ENCODE results near the gene BABAM2. TPM values are rescaled to one million over a fixed set of nuclear protein-coding genes. Genes with fewer than 3 reads are reported as not detected.

The BABAM2 gene
- total and polyA plus RNA-seq, 4 donors = 17.2 to 53.8 (median 36.5) TPM

GRCh38 chr2:28155627-28156026 is 265.1 kb downstream of the BABAM2 start:
- Histone ChIP-seq H3K36me3 (ENCODE audit: control insufficient read depth in 1 of 2, insufficient read depth in 2 of 2, low read length in 1 of 2) (no peaks in the 10 kb centered on the region), H3K27me3 (ENCODE audit: control insufficient read depth in 1 of 2, insufficient read depth in 2 of 2, low read length in 1 of 2) (no peaks in the 10 kb centered on the region), H3K4me1 (ENCODE audit: control insufficient read depth in 1 of 2, insufficient read depth in 2 of 2, low read length in 2 of 2) (no peaks in the 10 kb centered on the region), H3K9me3 (ENCODE audit: control insufficient read depth, low read length) (peaks cover 1% of the 10 kb centered on the region), H3K27ac (ENCODE audit: low read depth in 1 of 2, low read length in 2 of 2) (no peak overlapping the region), H3K4me3 (ENCODE audit: low read length in 2 of 2) (no peak overlapping the region)
- no peak for DNase-seq
- intact Hi-C loops (cut with DNase I) = no loop called here
- WGBS, 2 donors = 84 to 90% methylated on average over 1 of the region's 1 CpG
- ATAC-seq (ENCODE audit: low FRiP score) = no peak

- intact Hi-C loops (cut with DNase I) = no loop called here
- WGBS, 2 donors = 36 to 48% methylated on average over 2 of the region's 2 CpGs
- no peak overlapping the region for H3K4me3 ChIP-seq (ENCODE audit: low read length in 2 of 2)
- no peak for ATAC-seq (ENCODE audit: low FRiP score)
- peaks cover 1% of the 10 kb centered on the region for H3K9me3 ChIP-seq (ENCODE audit: control insufficient read depth, low read length)
- no peak overlapping the region for H3K27ac ChIP-seq (ENCODE audit: low read depth in 1 of 2, low read length in 2 of 2)
- H3K27me3 ChIP-seq (ENCODE audit: control insufficient read depth in 1 of 2, insufficient read depth in 2 of 2, low read length in 1 of 2) = no peaks in the 10 kb centered on the region
- no peaks in the 10 kb centered on the region for H3K36me3 ChIP-seq (ENCODE audit: control insufficient read depth in 1 of 2, insufficient read depth in 2 of 2, low read length in 1 of 2)
- no peaks in the 10 kb centered on the region for H3K4me1 ChIP-seq (ENCODE audit: control insufficient read depth in 1 of 2, insufficient read depth in 2 of 2, low read length in 2 of 2)
- no peak for DNase-seq
These were observed 268.3 kb downstream of the BABAM2 start for GRCh38 chr2:28158791-28159190.

DNA sequence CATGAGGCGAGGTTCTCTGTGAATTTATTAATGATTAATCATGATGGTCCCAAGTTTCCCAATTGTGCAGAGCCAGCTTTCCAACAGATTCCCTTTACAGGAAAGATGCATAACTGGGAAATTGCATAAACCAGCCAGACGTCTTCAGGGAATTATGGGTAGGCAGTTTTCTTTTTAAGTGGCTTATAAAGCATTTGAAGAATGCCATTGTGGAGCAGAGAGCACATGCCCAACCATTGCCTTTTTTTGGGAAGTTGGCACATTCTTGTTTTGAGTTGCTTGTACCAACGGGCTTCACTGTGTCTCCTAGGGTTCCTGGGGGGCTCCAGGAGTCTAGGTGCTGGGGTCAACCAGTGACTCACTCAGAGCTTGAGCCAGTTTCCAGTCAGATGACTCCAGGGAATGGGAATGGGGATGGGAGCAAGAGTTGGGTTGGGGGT is 270.5 kb downstream of the BABAM2 start:
- intact Hi-C loops (cut with DNase I) = no loop called here
- no peaks in the 10 kb centered on the region for H3K9me3 ChIP-seq (ENCODE audit: control insufficient read depth, low read length)
- no peak overlapping the region for H3K27ac ChIP-seq (ENCODE audit: low read depth in 1 of 2, low read length in 2 of 2)
- DNase-seq (no peak), ATAC-seq (ENCODE audit: low FRiP score) (no peak)
- peaks cover 0 to 2% of the 10 kb centered on the region in 2 donors for H3K4me1 ChIP-seq (ENCODE audit: control insufficient read depth in 1 of 2, insufficient read depth in 2 of 2, low read length in 2 of 2)
- no peaks in the 10 kb centered on the region for H3K27me3 ChIP-seq (ENCODE audit: control insufficient read depth in 1 of 2, insufficient read depth in 2 of 2, low read length in 1 of 2)
- no peaks in the 10 kb centered on the region for H3K36me3 ChIP-seq (ENCODE audit: control insufficient read depth in 1 of 2, insufficient read depth in 2 of 2, low read length in 1 of 2)
- WGBS, 2 donors = 36 to 41% methylated on average over 3 of the region's 3 CpGs
- H3K4me3 ChIP-seq (ENCODE audit: low read length in 2 of 2) = no peak overlapping the region

- H3K27ac ChIP-seq (ENCODE audit: low read depth in 1 of 2, low read length in 2 of 2) = no peak overlapping the region
- H3K36me3 ChIP-seq (ENCODE audit: control insufficient read depth in 1 of 2, insufficient read depth in 2 of 2, low read length in 1 of 2) = no peaks in the 10 kb centered on the region
- 84 to 89% methylated on average over 2 of the region's 2 CpGs for whole genome bisulfite sequencing, 2 donors
- H3K4me1 ChIP-seq (ENCODE audit: control insufficient read depth in 1 of 2, insufficient read depth in 2 of 2, low read length in 2 of 2) = peaks cover 0 to 2% of the 10 kb centered on the region in 2 donors
- H3K4me3 ChIP-seq (ENCODE audit: low read length in 2 of 2) = no peak overlapping the region
- H3K9me3 ChIP-seq (ENCODE audit: control insufficient read depth, low read length) = no peaks in the 10 kb centered on the region
- intact Hi-C loops (cut with DNase I) = no loop called here
- DNase-seq = no peak
- ATAC-seq (ENCODE audit: low FRiP score) = no peak
- no peaks in the 10 kb centered on the region for H3K27me3 ChIP-seq (ENCODE audit: control insufficient read depth in 1 of 2, insufficient read depth in 2 of 2, low read length in 1 of 2)
These were observed 270.9 kb downstream of the BABAM2 start for GRCh38 chr2:28161466-28161865.

GRCh38 chr2:28162564-28162963 is 272.0 kb downstream of the BABAM2 start:
- Histone ChIP-seq H3K36me3 (ENCODE audit: control insufficient read depth in 1 of 2, insufficient read depth in 2 of 2, low read length in 1 of 2) (no peaks in the 10 kb centered on the region), H3K9me3 (ENCODE audit: control insufficient read depth, low read length) (no peaks in the 10 kb centered on the region), H3K4me1 (ENCODE audit: control insufficient read depth in 1 of 2, insufficient read depth in 2 of 2, low read length in 2 of 2) (peaks cover 0 to 3% of the 10 kb centered on the region in 2 donors), H3K4me3 (ENCODE audit: low read length in 2 of 2) (no peak overlapping the region), H3K27ac (ENCODE audit: low read depth in 1 of 2, low read length in 2 of 2) (no peak overlapping the region), H3K27me3 (ENCODE audit: control insufficient read depth in 1 of 2, insufficient read depth in 2 of 2, low read length in 1 of 2) (no peaks in the 10 kb centered on the region)
- ATAC-seq (ENCODE audit: low FRiP score) (no peak), DNase-seq (no peak)
- intact Hi-C loops (cut with DNase I) = no loop called here
- 97% methylated on average over 3 of the region's 3 CpGs for WGBS, 2 donors

GRCh38 chr2:28163028-28163427 is 272.5 kb downstream of the BABAM2 start:
- DNase-seq = no peak
- Histone ChIP-seq H3K9me3 (ENCODE audit: control insufficient read depth, low read length) (no peaks in the 10 kb centered on the region), H3K36me3 (ENCODE audit: control insufficient read depth in 1 of 2, insufficient read depth in 2 of 2, low read length in 1 of 2) (no peaks in the 10 kb centered on the region), H3K4me1 (ENCODE audit: control insufficient read depth in 1 of 2, insufficient read depth in 2 of 2, low read length in 2 of 2) (peaks cover 0 to 3% of the 10 kb centered on the region in 2 donors), H3K27me3 (ENCODE audit: control insufficient read depth in 1 of 2, insufficient read depth in 2 of 2, low read length in 1 of 2) (no peaks in the 10 kb centered on the region), H3K27ac (ENCODE audit: low read depth in 1 of 2, low read length in 2 of 2) (no peak overlapping the region), H3K4me3 (ENCODE audit: low read length in 2 of 2) (no peak overlapping the region)
- intact Hi-C loops (cut with DNase I) = no loop called here
- 88 to 97% methylated on average over 4 of the region's 4 CpGs for WGBS, 2 donors
- ATAC-seq (ENCODE audit: low FRiP score) = no peak

- no peak for ATAC-seq (ENCODE audit: low FRiP score)
- Histone ChIP-seq H3K4me1 (ENCODE audit: control insufficient read depth in 1 of 2, insufficient read depth in 2 of 2, low read length in 2 of 2) (peaks cover 0 to 3% of the 10 kb centered on the region in 2 donors), H3K9me3 (ENCODE audit: control insufficient read depth, low read length) (no peaks in the 10 kb centered on the region), H3K36me3 (ENCODE audit: control insufficient read depth in 1 of 2, insufficient read depth in 2 of 2, low read length in 1 of 2) (no peaks in the 10 kb centered on the region), H3K27me3 (ENCODE audit: control insufficient read depth in 1 of 2, insufficient read depth in 2 of 2, low read length in 1 of 2) (no peaks in the 10 kb centered on the region), H3K27ac (ENCODE audit: low read depth in 1 of 2, low read length in 2 of 2) (peak overlapping the region in 1 of 2 donors; percentile 14), H3K4me3 (ENCODE audit: low read length in 2 of 2) (no peak overlapping the region)
- 93 to 96% methylated on average over 6 of the region's 6 CpGs for WGBS, 2 donors
- intact Hi-C loops (cut with DNase I) = no loop called here
- DNase-seq = no peak
These were observed 273.2 kb downstream of the BABAM2 start for GRCh38 chr2:28163627-28164279.

DNA sequence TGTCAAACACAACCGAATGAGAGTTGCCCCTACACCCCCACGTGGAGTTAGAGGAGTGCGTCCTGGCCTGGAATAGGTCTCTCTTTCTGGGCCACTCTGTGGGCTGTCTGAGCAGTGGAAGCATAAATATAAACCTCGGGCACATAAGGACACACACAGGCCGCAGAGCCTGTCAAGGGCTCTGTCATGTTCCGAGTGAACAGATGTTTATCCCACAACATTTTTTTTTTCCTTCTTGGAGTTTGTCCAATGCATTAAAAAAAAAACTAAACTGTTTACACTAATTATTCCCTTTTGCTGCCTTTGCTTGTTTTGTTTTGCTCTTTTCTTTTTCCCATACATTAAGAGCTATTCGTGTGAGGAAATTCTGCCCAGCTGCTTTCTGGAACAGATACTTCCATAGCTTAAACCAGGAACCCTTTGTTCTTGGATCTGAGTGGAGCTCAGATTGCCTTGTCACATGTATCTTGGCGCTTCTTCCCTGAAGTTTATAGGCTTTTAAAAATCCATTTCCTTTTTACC is 273.8 kb downstream of the BABAM2 start:
- ATAC-seq (ENCODE audit: low FRiP score) (no peak), DNase-seq (no peak)
- no peaks in the 10 kb centered on the region for H3K9me3 ChIP-seq (ENCODE audit: control insufficient read depth, low read length)
- no peaks in the 10 kb centered on the region for H3K36me3 ChIP-seq (ENCODE audit: control insufficient read depth in 1 of 2, insufficient read depth in 2 of 2, low read length in 1 of 2)
- H3K27me3 ChIP-seq (ENCODE audit: control insufficient read depth in 1 of 2, insufficient read depth in 2 of 2, low read length in 1 of 2) = no peaks in the 10 kb centered on the region
- intact Hi-C loops (cut with DNase I) = no loop called here
- H3K4me1 ChIP-seq (ENCODE audit: control insufficient read depth in 1 of 2, insufficient read depth in 2 of 2, low read length in 2 of 2) = peaks cover 0 to 3% of the 10 kb centered on the region in 2 donors
- WGBS, 2 donors = 32 to 46% methylated on average over 8 of the region's 8 CpGs
- no peak overlapping the region for H3K4me3 ChIP-seq (ENCODE audit: low read length in 2 of 2)
- peak overlapping the region in 1 of 2 donors; percentile 14 for H3K27ac ChIP-seq (ENCODE audit: low read depth in 1 of 2, low read length in 2 of 2)

- Histone ChIP-seq H3K36me3 (ENCODE audit: control insufficient read depth in 1 of 2, insufficient read depth in 2 of 2, low read length in 1 of 2) (no peaks in the 10 kb centered on the region), H3K4me3 (ENCODE audit: low read length in 2 of 2) (no peak overlapping the region), H3K9me3 (ENCODE audit: control insufficient read depth, low read length) (no peaks in the 10 kb centered on the region), H3K4me1 (ENCODE audit: control insufficient read depth in 1 of 2, insufficient read depth in 2 of 2, low read length in 2 of 2) (peaks cover 0 to 3% of the 10 kb centered on the region in 2 donors), H3K27ac (ENCODE audit: low read depth in 1 of 2, low read length in 2 of 2) (no peak overlapping the region), H3K27me3 (ENCODE audit: control insufficient read depth in 1 of 2, insufficient read depth in 2 of 2, low read length in 1 of 2) (no peaks in the 10 kb centered on the region)
- DNase-seq (no peak), ATAC-seq (ENCODE audit: low FRiP score) (no peak)
- intact Hi-C loops (cut with DNase I) = no loop called here
- WGBS, 2 donors = 90 to 91% methylated on average over 5 of the region's 5 CpGs
These were observed 274.6 kb downstream of the BABAM2 start for GRCh38 chr2:28165087-28165635.
